ENCODE measurements around the gene CLRN2.

The CLRN2 gene

DNA sequence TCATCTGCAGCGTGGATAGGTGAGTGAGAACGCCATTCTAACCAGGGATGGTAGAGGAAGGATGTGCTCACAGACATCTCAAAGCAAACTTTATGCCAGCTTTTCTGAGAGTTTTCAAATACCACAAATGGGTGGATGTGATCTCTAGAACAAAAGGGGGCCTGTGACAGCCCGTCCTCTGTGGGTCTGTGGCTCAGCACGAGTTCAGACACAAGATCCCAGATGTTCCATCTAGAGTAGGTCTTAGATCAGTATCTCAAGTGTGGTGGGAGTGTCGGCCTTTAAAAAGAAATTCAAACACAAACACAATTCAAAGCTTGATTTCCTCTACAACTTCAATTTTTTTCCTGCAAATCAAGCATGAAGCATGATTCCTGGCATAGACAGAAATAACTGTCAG, 25.8 kb upstream of the CLRN2 start:
- Histone ChIP-seq H3K4me3 (no peak overlapping the region), H3K9ac (peak overlapping the region; percentile 28; the same call in 1 of the 2 replicates), H4K20me1 (peaks cover 4% of the 10 kb centered on the region; the same call in 1 of the 2 replicates), H3K4me2 (peak overlapping the region; percentile 59), H3K9me3 (no peaks in the 10 kb centered on the region), H3K36me3 (peaks cover 94% of the 10 kb centered on the region), H3K27me3 (no peaks in the 10 kb centered on the region), H3K4me1 (peaks cover 29% of the 10 kb centered on the region), H3K27ac (no peak overlapping the region)
- no peak for TF ChIP-seq Cebpa-rat (IDR thresholded peaks at IDR 0.05)

DNA sequence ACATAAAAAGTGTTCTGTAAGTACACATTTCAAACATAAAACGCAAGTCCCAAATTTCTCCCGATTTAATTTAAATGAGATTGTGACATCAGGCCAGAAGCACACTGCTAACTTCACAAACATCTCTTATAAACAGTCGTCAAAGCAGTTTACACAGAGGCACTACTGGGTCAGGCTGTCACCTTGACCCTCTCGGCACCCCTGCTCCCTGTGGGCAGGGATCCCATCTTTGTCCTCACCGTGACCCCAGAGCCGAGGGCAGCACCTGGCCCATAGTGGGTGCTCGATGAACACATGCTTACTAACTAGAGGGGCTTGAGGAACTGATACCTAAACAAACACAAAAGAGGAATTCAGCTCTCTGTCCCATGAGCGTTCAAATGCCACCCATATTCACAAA, 25.2 kb upstream of the CLRN2 start:
- Histone ChIP-seq H3K27me3 (no peaks in the 10 kb centered on the region), H3K4me2 (peak overlapping the region; percentile 59), H3K9ac (peak overlapping the region; percentile 28; the same call in 1 of the 2 replicates), H3K9me3 (no peaks in the 10 kb centered on the region), H3K4me3 (no peak overlapping the region), H3K27ac (no peak overlapping the region), H3K4me1 (peaks cover 29% of the 10 kb centered on the region), H4K20me1 (peaks cover 8% of the 10 kb centered on the region; the same call in 1 of the 2 replicates), H3K36me3 (peaks cover 95% of the 10 kb centered on the region)
- TF ChIP-seq Cebpa-rat (IDR thresholded peaks at IDR 0.05) = no peak

DNA sequence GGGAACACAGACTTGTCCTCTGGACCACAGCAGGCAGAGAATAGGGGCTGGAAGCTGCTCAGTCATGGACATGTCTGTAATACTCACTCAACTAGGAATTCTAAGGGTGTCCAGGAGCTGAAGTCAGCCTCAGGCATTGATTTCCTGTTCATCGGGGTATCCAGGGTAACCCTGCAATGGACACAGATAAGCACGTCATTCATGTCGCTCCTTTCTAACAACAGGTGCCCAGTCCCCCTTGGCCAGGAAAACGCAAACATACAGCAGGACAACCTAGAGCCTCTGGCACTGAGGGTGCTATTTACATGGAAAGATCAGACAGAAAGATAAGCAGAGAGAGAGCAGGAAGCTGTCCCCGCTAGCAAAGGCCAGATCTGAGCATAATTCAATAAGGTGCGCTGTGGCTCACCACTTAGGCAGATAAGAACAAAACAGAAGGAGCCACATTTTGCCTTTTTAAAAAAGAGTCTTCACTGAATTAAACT, 24.3 kb upstream of the CLRN2 start:
- Histone ChIP-seq H3K27me3 (no peaks in the 10 kb centered on the region), H3K27ac (no peak overlapping the region), H4K20me1 (peaks cover 12% of the 10 kb centered on the region; the same call in 1 of the 2 replicates), H3K9ac (0 out of 2 replicates have a peak overlapping the region, but pooled peaks have one; percentile 28), H3K4me2 (peak overlapping the region; percentile 59), H3K4me3 (no peak overlapping the region), H3K36me3 (peaks cover 95% of the 10 kb centered on the region), H3K9me3 (no peaks in the 10 kb centered on the region), H3K4me1 (peaks cover 29% of the 10 kb centered on the region)
- TF ChIP-seq Cebpa-rat (IDR thresholded peaks at IDR 0.05) = no peak

DNA sequence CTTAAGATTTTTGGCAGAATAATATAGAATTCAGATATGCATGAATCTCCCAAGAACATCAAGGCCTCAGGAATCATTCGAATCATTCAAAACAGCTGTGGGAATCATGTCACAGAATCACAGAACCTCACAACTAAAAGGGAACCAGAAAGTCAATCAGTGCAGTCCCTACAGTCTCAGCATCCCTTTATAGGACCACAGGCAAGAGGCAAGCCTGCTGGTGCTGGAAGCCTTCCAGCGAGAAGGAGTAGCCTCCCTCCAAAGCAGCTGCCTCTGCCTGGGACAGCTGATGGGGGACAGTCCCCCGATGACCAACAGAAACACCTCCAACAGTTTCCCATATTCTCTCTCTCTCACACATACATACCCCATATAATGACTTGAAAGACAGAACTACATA, 23.8 kb upstream of the CLRN2 start:
- no peak overlapping the region for H3K27ac ChIP-seq
- H3K4me1 ChIP-seq = peaks cover 29% of the 10 kb centered on the region
- H3K4me2 ChIP-seq = no peak overlapping the region
- H3K36me3 ChIP-seq = peaks cover 95% of the 10 kb centered on the region
- no peaks in the 10 kb centered on the region for H3K9me3 ChIP-seq
- H3K27me3 ChIP-seq = no peaks in the 10 kb centered on the region
- no peak overlapping the region for H3K4me3 ChIP-seq
- peaks cover 12% of the 10 kb centered on the region; the same call in 1 of the 2 replicates for H4K20me1 ChIP-seq
- TF ChIP-seq Cebpa-rat (IDR thresholded peaks at IDR 0.05) = no peak
- H3K9ac ChIP-seq = no peak overlapping the region

DNA sequence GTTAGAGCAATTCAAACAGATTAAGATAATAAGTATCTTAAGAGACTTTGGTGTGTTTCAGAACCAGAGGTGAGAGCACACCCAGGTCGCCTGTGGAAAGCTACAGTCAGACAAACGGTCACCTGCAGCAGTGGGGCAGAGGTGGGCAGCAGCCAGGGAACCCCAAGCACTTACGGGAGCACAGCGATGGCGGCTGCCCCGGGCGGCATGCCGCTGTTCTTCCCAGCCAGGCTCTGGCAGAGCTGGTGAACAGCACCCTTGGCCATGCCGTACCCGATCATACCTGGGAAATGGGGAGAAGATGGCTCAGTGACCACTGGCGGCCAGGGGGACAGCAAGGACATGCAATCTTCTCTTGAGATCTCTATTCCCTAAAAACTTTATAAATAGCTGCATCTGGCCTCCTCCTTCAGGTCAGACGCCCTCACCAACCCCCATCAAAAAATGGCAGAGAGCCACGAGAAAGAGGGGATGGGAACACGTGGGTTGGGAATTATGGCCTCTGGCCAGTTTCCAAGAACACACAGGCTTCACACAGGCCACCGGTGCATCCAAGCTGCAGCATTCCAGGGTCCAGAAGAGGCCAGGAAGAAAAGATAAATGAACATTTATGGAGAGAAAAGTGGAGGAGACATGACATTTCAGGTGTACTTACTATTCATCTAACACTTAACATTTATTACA, 22.8 kb upstream of the CLRN2 start:
- Histone ChIP-seq H3K9me3 (no peaks in the 10 kb centered on the region), H3K9ac (no peak overlapping the region), H3K27ac (no peak overlapping the region), H3K36me3 (peaks cover 95% of the 10 kb centered on the region), H3K27me3 (no peaks in the 10 kb centered on the region), H4K20me1 (peaks cover 12% of the 10 kb centered on the region; the same call in 1 of the 2 replicates), H3K4me3 (no peak overlapping the region), H3K4me1 (peaks cover 29% of the 10 kb centered on the region), H3K4me2 (no peak overlapping the region)
- no peak for TF ChIP-seq Cebpa-rat (IDR thresholded peaks at IDR 0.05)

DNA sequence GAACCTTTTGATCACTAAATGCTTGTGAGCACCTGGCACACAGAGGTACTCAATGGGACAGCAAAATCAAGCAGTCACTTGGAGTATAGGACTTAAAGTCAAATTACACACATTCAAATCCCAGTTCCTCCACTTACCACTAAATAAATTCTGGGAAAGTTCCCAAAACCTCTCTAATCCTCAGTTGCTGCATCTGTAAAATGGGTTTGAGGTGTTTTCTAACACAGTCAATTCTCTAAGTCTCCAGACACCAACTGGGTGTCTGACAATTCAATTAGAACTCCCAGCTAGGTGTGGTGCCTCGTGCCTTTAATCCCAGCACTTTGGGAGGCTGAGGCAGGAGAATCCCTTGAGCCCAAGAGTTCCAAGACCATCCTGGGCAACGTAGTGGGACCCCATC, 22.1 kb upstream of the CLRN2 start:
- no peak for TF ChIP-seq Cebpa-rat (IDR thresholded peaks at IDR 0.05)
- Histone ChIP-seq H4K20me1 (peaks cover 12% of the 10 kb centered on the region; the same call in 1 of the 2 replicates), H3K9me3 (no peaks in the 10 kb centered on the region), H3K9ac (no peak overlapping the region), H3K36me3 (peaks cover 95% of the 10 kb centered on the region), H3K4me2 (no peak overlapping the region), H3K27ac (no peak overlapping the region), H3K27me3 (no peaks in the 10 kb centered on the region), H3K4me3 (no peak overlapping the region), H3K4me1 (peaks cover 29% of the 10 kb centered on the region)

DNA sequence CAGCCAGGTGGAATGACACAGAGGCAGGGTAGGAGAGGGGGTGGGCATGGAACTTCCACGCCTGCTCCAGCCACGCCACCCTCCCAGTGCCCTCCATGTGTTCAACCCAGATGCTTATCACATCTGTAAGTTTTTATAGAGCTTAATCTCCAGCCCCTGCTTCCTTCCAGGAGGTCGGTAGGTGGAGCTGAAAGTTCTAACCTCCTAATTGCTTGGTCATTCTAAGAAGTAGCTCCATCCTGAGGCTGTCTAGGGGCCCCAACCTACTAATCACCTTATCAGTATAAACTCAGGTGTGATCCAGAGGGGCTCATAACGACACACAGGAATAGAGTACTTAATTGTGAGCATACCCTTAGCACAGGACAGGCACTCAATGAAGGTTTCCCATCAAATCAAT, 21.3 kb upstream of the CLRN2 start:
- no peaks in the 10 kb centered on the region for H3K27me3 ChIP-seq
- peaks cover 12% of the 10 kb centered on the region; the same call in 1 of the 2 replicates for H4K20me1 ChIP-seq
- H3K4me1 ChIP-seq = peaks cover 26% of the 10 kb centered on the region
- no peaks in the 10 kb centered on the region for H3K9me3 ChIP-seq
- H3K27ac ChIP-seq = no peak overlapping the region
- no peak overlapping the region for H3K4me2 ChIP-seq
- TF ChIP-seq Cebpa-rat (IDR thresholded peaks at IDR 0.05) = no peak
- H3K9ac ChIP-seq = no peak overlapping the region
- no peak overlapping the region for H3K4me3 ChIP-seq
- peaks cover 94% of the 10 kb centered on the region for H3K36me3 ChIP-seq

DNA sequence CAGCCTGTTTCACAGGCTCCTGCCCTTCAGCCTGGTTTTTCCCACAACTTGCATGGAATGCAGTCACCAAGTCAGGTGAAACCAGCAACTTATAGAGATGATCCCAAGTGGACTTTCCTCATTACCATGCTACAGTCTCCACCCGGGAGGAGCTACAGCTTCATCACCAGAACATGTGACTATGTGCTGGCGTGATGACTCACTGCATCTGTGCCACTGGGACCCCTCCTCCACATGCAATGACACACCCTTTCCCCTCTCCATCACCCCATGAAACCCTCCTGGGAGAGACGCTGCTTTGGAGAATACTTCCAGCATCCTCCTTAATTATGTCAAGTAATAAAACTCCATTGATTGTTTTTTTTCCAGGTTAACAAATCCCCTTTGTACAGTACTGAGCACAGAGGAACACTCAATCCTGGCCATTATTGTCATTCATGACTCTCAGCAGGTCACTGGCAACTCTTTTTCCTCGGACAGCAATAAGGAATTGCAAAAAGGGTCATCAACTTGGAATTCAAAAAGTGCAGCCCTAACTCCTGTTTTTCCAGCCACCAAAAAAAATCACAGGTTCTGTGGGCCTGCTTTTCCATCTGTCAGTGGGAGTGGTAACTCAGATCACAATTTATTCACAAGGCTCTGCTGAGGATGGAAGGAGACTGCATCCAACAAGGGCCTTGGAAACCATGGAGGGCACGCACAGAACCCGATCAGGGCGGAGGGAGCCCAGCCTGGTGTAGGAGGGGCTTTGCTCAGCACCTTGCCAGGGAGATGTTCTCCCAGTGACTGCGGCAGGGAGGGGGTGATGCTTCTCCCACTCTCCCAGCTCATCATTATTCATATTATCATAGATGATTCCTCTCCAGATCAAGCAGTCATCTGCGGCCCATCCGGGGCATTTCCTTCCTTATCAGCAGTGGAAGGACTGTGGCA, 20.4 kb upstream of the CLRN2 start:
- no peak for TF ChIP-seq Cebpa-rat (IDR thresholded peaks at IDR 0.05)
- Histone ChIP-seq H3K27me3 (no peaks in the 10 kb centered on the region), H4K20me1 (peaks cover 12% of the 10 kb centered on the region; the same call in 1 of the 2 replicates), H3K9ac (no peak overlapping the region), H3K36me3 (peaks cover 96% of the 10 kb centered on the region), H3K27ac (no peak overlapping the region), H3K4me3 (no peak overlapping the region), H3K9me3 (no peaks in the 10 kb centered on the region), H3K4me2 (no peak overlapping the region), H3K4me1 (peaks cover 17% of the 10 kb centered on the region)

DNA sequence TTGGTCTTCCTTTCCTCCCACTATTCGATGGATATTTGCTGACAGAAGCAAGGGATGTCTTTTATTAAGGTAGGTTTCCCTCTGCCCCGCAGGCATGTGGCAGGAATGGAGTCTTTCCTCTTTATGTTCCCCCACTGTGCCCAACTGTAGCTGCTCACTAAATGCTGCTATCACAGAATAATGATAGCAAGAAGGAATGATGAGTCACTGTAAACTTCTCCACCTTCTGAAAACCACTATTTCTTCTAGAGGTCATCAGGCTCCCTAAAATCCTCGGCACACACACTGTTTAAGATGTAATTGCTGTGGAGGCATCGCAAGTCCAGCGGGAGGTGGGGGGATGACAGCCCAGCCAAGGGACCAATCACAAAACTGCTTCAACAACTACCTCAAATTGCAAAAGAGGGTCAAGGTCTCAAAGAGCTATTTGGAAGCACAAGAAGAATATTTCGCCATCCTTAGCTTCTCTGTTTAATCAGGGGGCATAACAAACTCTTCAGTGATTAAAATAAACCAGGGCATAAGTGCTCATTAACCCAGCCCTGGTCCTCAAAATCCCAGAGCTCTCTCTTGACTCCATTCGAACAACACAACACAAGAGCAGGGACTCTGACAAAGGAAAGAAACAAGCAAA, 17.0 kb upstream of the CLRN2 start:
- Histone ChIP-seq H3K27me3 (no peaks in the 10 kb centered on the region), H3K4me1 (no peaks in the 10 kb centered on the region), H3K9ac (no peak overlapping the region), H3K36me3 (peaks cover 97% of the 10 kb centered on the region), H3K27ac (no peak overlapping the region), H3K4me2 (no peak overlapping the region), H3K4me3 (no peak overlapping the region), H4K20me1 (0 out of 2 replicates have a peak, but pooled peaks cover 12% of the 10 kb centered on the region), H3K9me3 (no peaks in the 10 kb centered on the region)
- TF ChIP-seq Cebpa-rat (IDR thresholded peaks at IDR 0.05) = no peak
